Keratinocyte (primary cell): ENCODE data around the gene DRC1. TPM values are rescaled to one million over a fixed set of nuclear protein-coding genes. Genes with fewer than 3 reads are reported as not detected.

Experiments
- DNase-seq: peaks from one replicate; pipeline ENCODE4 v3.0.0-alpha.2; 2011; ENCODE audit warnings: low read depth, missing footprints, low spot score
- FAIRE-seq: peaks from 2 replicates; lab custom pipeline; 2011; peaks lifted over from hg19 to GRCh38; lab: Jason Lieb, UNC
- H2AFZ ChIP-seq: 2 replicates; pipeline ENCODE4 v1.6.0; 2012; ENCODE audit warnings: low read length, control low read depth, inconsistent platforms; ENCODE audit not compliant: control insufficient read depth
- H3K27ac ChIP-seq: 2 replicates; pipeline ENCODE4 v1.5.1; 2011; ENCODE audit warnings: low read length; ENCODE audit not compliant: control insufficient read depth, insufficient read depth
- H3K27me3 ChIP-seq: 3 replicates; pipeline ENCODE4 v1.6.0; 2011; ENCODE audit warnings: low read length; ENCODE audit not compliant: control insufficient read depth, insufficient read depth; ENCODE audit errors: extremely low read depth
- H3K36me3 ChIP-seq, 2 experiments: 2 replicates in 1 of 2; 3 replicates in 1 of 2; pipeline ENCODE4 v1.5.1; 2011; ENCODE audit warnings: low read length in 2 of 2, mild to moderate bottlenecking in 1 of 2; ENCODE audit not compliant: control insufficient read depth in 2 of 2, insufficient read depth in 2 of 2; ENCODE audit errors: extremely low read depth in 1 of 2
- H3K4me1 ChIP-seq: 3 replicates; pipeline ENCODE4 v1.5.1; 2011; ENCODE audit warnings: low read length; ENCODE audit not compliant: control insufficient read depth, insufficient read depth; ENCODE audit errors: extremely low read depth
- H3K4me2 ChIP-seq: 3 replicates; pipeline ENCODE4 v1.6.0; 2011; ENCODE audit warnings: low read depth, low read length; ENCODE audit not compliant: control insufficient read depth, insufficient read depth; ENCODE audit errors: extremely low read depth
- H3K4me3 ChIP-seq, 3 experiments: fragments of 200-600 bp in 1 of 3; sonication (generic) in 1 of 3; 2 replicates in 2 of 3; 3 replicates in 1 of 3; pipeline ENCODE4 v1.5.1; 2011 to 2016; ENCODE audit warnings: low read length in 3 of 3, mild to moderate bottlenecking in 3 of 3, control low read depth in 2 of 3, inconsistent platforms in 1 of 3, low read depth in 1 of 3, mixed read lengths in 1 of 3, mixed run types in 1 of 3, moderate library complexity in 1 of 3; ENCODE audit not compliant: control insufficient read depth in 2 of 3, insufficient read depth in 2 of 3; ENCODE audit errors: extremely low read depth in 1 of 3
- H3K79me2 ChIP-seq: 2 replicates; pipeline ENCODE4 v1.6.0; 2012; ENCODE audit warnings: low read length; ENCODE audit not compliant: control insufficient read depth, insufficient read depth
- H3K9ac ChIP-seq: 3 replicates; pipeline ENCODE4 v1.6.0; 2011; ENCODE audit warnings: low read length; ENCODE audit not compliant: control insufficient read depth, insufficient read depth; ENCODE audit errors: extremely low read depth
- H3K9me1 ChIP-seq: 3 replicates; pipeline ENCODE4 v1.6.0; 2011; ENCODE audit warnings: low read length; ENCODE audit not compliant: control insufficient read depth, insufficient read depth; ENCODE audit errors: extremely low read depth
- H3K9me3 ChIP-seq: 2 replicates; pipeline ENCODE4 v1.5.1; 2012; ENCODE audit warnings: low read depth, low read length; ENCODE audit not compliant: control insufficient read depth
- H4K20me1 ChIP-seq: 3 replicates; pipeline ENCODE4 v1.6.0; 2011; ENCODE audit warnings: low read length; ENCODE audit not compliant: control insufficient read depth, insufficient read depth; ENCODE audit errors: extremely low read depth
- EZH2 ChIP-seq: IDR thresholded peaks from one replicate; pipeline ENCODE4 v1.6.1; 2012; ENCODE audit warnings: inconsistent platforms, mild to moderate bottlenecking, low read length, moderate library complexity
- dilution Hi-C: fragments of 300-500 bp; cut with MboI; formaldehyde crosslinking; loops from one replicate; pipeline ENCODE4 v1.7.0; 2020; ENCODE audit warnings: low sequenced_read_pairs; ENCODE audit not compliant: extremely low pct_ligation_motif_present
- polyA plus RNA-seq, 5 experiments: library from polyadenylated mRNA; depleted of rRNA in 3 of 5; stranded (reverse) in 3 of 5; stranded (forward) in 1 of 5; unstranded in 1 of 5; fragments of >200 nt; gene quantifications; 1 replicate in 1 of 5; 2 replicates in 3 of 5; 3 replicates in 1 of 5; pipeline versions ENCODE4 v1.2.1 to v1.2.3, GENCODE V29; 2011 to 2012; ENCODE audit warnings: missing spikeins in 2 of 5, low read depth in 1 of 5, low replicate concordance in 1 of 5
- TF ChIP-seq, protein P1 (sequence below), 3 experiments: IDR thresholded peaks in 1 of 3; conservative IDR thresholded peaks in 1 of 3; optimal IDR thresholded peaks in 1 of 3; 2 replicates in 2 of 3; 3 replicates in 1 of 3; pipeline versions ENCODE3 to v1.5.1; 2011; ENCODE audit warnings: low read length in 3 of 3, mild to moderate bottlenecking in 3 of 3, moderate library complexity in 2 of 3, control low read depth in 1 of 3, inconsistent platforms in 1 of 3; ENCODE audit not compliant: insufficient read depth in 2 of 3; ENCODE audit errors: extremely low read depth in 1 of 3

The DRC1 gene
- polyA plus RNA-seq, 1 donor (not counting 4 experiments of a cell fraction or from before 2014, with no cell fraction given), result not detected

GRCh38 chr2:26384597-26384996 lies 17.1 kb upstream of the DRC1 start:
- H3K4me2 ChIP-seq, result no peak overlapping the region
- H3K27ac ChIP-seq, result no peak overlapping the region

GRCh38 chr2:26387189-26387588 lies 14.5 kb upstream of the DRC1 start:
- H3K4me2 ChIP-seq, result no peak overlapping the region
- H3K9me1 ChIP-seq, result no peaks in the 10 kb centered on the region
- DNase-seq, result no peak
- dilution Hi-C loops, result no loop called here
- H3K27ac ChIP-seq, result no peak overlapping the region
- no peaks in the 10 kb centered on the region for H3K4me1 ChIP-seq
- no peaks in the 10 kb centered on the region for H3K27me3 ChIP-seq
- TF ChIP-seq EZH2, result no peak
- TF ChIP-seq, protein P1, sequence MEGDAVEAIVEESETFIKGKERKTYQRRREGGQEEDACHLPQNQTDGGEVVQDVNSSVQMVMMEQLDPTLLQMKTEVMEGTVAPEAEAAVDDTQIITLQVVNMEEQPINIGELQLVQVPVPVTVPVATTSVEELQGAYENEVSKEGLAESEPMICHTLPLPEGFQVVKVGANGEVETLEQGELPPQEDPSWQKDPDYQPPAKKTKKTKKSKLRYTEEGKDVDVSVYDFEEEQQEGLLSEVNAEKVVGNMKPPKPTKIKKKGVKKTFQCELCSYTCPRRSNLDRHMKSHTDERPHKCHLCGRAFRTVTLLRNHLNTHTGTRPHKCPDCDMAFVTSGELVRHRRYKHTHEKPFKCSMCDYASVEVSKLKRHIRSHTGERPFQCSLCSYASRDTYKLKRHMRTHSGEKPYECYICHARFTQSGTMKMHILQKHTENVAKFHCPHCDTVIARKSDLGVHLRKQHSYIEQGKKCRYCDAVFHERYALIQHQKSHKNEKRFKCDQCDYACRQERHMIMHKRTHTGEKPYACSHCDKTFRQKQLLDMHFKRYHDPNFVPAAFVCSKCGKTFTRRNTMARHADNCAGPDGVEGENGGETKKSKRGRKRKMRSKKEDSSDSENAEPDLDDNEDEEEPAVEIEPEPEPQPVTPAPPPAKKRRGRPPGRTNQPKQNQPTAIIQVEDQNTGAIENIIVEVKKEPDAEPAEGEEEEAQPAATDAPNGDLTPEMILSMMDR (optimal IDR thresholded peaks at IDR 0.05 in 1 of 3, IDR thresholded peaks at IDR 0.05 in 1 of 3, conservative IDR thresholded peaks at IDR 0.05 in 1 of 3; ENCODE audit: extremely low read depth in 1 of 3, insufficient read depth in 2 of 3, low read length in 3 of 3), result no peak
- no peak overlapping the region for H2AFZ ChIP-seq
- H4K20me1 ChIP-seq, result no peaks in the 10 kb centered on the region
- H3K36me3 ChIP-seq, result peaks cover 5 to 8% of the 10 kb centered on the region in 2 experiments
- H3K79me2 ChIP-seq, result no peaks in the 10 kb centered on the region
- no peak overlapping the region for H3K4me3 ChIP-seq
- no peak for FAIRE-seq
- H3K9ac ChIP-seq, result no peak overlapping the region
- no peaks in the 10 kb centered on the region for H3K9me3 ChIP-seq

More at GRCh38 chr2:26384597-26384996, 17.1 kb upstream of the DRC1 start:
- H3K9ac ChIP-seq, result no peak overlapping the region
- TF ChIP-seq, protein P1 (optimal IDR thresholded peaks at IDR 0.05 in 1 of 3, IDR thresholded peaks at IDR 0.05 in 1 of 3, conservative IDR thresholded peaks at IDR 0.05 in 1 of 3; ENCODE audit: extremely low read depth in 1 of 3, insufficient read depth in 2 of 3, low read length in 3 of 3), result no peak
- no peak for TF ChIP-seq EZH2
- FAIRE-seq, result no peak
- dilution Hi-C loops, result no loop called here
- no peaks in the 10 kb centered on the region for H3K9me1 ChIP-seq
- DNase-seq, result no peak
- peaks cover under 1 to 8% of the 10 kb centered on the region in 2 experiments for H3K36me3 ChIP-seq
- no peak overlapping the region for H3K4me3 ChIP-seq
- H3K27me3 ChIP-seq, result no peaks in the 10 kb centered on the region
- H3K9me3 ChIP-seq, result no peaks in the 10 kb centered on the region
- H2AFZ ChIP-seq, result no peak overlapping the region
- no peaks in the 10 kb centered on the region for H3K4me1 ChIP-seq
- H3K79me2 ChIP-seq, result no peaks in the 10 kb centered on the region
- no peaks in the 10 kb centered on the region for H4K20me1 ChIP-seq
